HepG2 (cell line): ENCODE data around the gene FITM2. TPM values are rescaled to one million over a fixed set of nuclear protein-coding genes. Genes with fewer than 3 reads are reported as not detected.
A peak's percentile ranks its signal among the peaks of the same experiment; 100 is the strongest.

ENCODE experiments used
- CENPX ChIP-seq: sonication (generic); formaldehyde crosslinking; IDR thresholded peaks from 2 replicates; pipeline ENCODE4 v1.9.0; 2021; ENCODE audit warnings: mild to moderate bottlenecking, missing genetic modification reagents, moderate library complexity
- HNRNPK ChIP-seq: fragments of 200-400 bp; formaldehyde crosslinking; IDR thresholded peaks from 2 replicates; pipeline ENCODE4 v1.6.1; 2018; ENCODE audit warnings: low read length, low read depth, moderate library complexity, mild to moderate bottlenecking; ENCODE audit not compliant: poor library complexity, severe bottlenecking
- IRX3 ChIP-seq: sonication (generic); formaldehyde crosslinking; IDR thresholded peaks from 2 replicates; pipeline ENCODE4 v1.8.1; 2023; ENCODE audit warnings: mild to moderate bottlenecking, low read depth, missing genetic modification reagents, borderline replicate concordance
- KLF15 ChIP-seq: sonication (generic); formaldehyde crosslinking; IDR thresholded peaks from 2 replicates; pipeline ENCODE4 v1.8.1; 2023; ENCODE audit warnings: borderline replicate concordance, mild to moderate bottlenecking, inconsistent platforms, missing genetic modification reagents, mixed read lengths
- NR2F1 ChIP-seq, 2 experiments: fragments of 450-650 bp in 1 of 2; formaldehyde crosslinking in 1 of 2; IDR thresholded peaks; 2 replicates each; pipeline versions ENCODE4 v1.5.0 to v1.6.1; 2016 to 2020; ENCODE audit warnings: mild to moderate bottlenecking in 1 of 2, missing compliant biosample characterization in 1 of 2, missing genetic modification reagents in 1 of 2, moderate library complexity in 1 of 2
- SRF ChIP-seq: IDR thresholded peaks from 2 replicates; pipeline ENCODE4 v1.6.1; 2011; ENCODE audit warnings: mild to moderate bottlenecking, low read depth, low read length, moderate library complexity
- SRY ChIP-seq: sonication (generic); formaldehyde crosslinking; IDR thresholded peaks from 2 replicates; pipeline ENCODE4 v1.8.0; 2022; ENCODE audit warnings: mild to moderate bottlenecking, missing genetic modification reagents
- THYN1 ChIP-seq: sonication (generic); formaldehyde crosslinking; IDR thresholded peaks from 2 replicates; pipeline ENCODE4 v1.8.1; 2023; ENCODE audit warnings: low read depth, mild to moderate bottlenecking, moderate library complexity, missing genetic modification reagents, borderline replicate concordance
- ZNF570 ChIP-seq: sonication (generic); formaldehyde crosslinking; IDR thresholded peaks from 2 replicates; pipeline ENCODE4 v1.4.0; 2020; ENCODE audit warnings: mild to moderate bottlenecking, missing genetic modification reagents, borderline replicate concordance
- ZNF777 ChIP-seq: sonication (generic); formaldehyde crosslinking; IDR thresholded peaks from 2 replicates; pipeline ENCODE4 v1.4.0; 2020; ENCODE audit warnings: missing genetic modification reagents
- ZNF780A ChIP-seq: sonication (generic); formaldehyde crosslinking; IDR thresholded peaks from 2 replicates; pipeline ENCODE4 v1.8.0; 2022; ENCODE audit warnings: mild to moderate bottlenecking, missing genetic modification reagents, moderate library complexity
- polyA plus RNA-seq, 8 experiments: library from polyadenylated mRNA; depleted of rRNA in 3 of 8; stranded (reverse) in 7 of 8; unstranded in 1 of 8; fragments of >200 nt; fragmentation: Illumina TruSeq in 4 of 8; extraction: Trizol in 4 of 8; gene quantifications; 2 replicates each; pipeline versions ENCODE4 v1.2.1 to v1.2.3, GENCODE V29; 2011 to 2016; ENCODE audit warnings: low read depth in 4 of 8, missing spikeins in 1 of 8, mixed read lengths in 1 of 8; ENCODE audit not compliant: insufficient read depth in 1 of 8
- total RNA-seq, 5 experiments: library from RNA; depleted of rRNA; stranded (reverse); fragments of >200 nt; fragmentation: Illumina TruSeq; extraction: Trizol; gene quantifications; 2 replicates each; pipeline ENCODE4 v1.2.3, GENCODE V29; 2016; ENCODE audit warnings: low read depth in 1 of 5
- TF ChIP-seq, protein P1 (sequence below): sonication (generic); formaldehyde crosslinking; IDR thresholded peaks from 2 replicates; pipeline ENCODE4 v1.4.0; 2020; ENCODE audit warnings: missing genetic modification reagents
- TF ChIP-seq, protein P2 (sequence below): sonication (generic); formaldehyde crosslinking; IDR thresholded peaks from 2 replicates; pipeline ENCODE4 v1.4.0; 2020; ENCODE audit warnings: low read depth, mild to moderate bottlenecking, missing genetic modification reagents
- TF ChIP-seq, protein P3 (sequence below): sonication (generic); formaldehyde crosslinking; IDR thresholded peaks from 2 replicates; pipeline ENCODE4 v1.4.0; 2020; ENCODE audit warnings: mild to moderate bottlenecking, missing genetic modification reagents
- TF ChIP-seq, protein P4 (sequence below): IDR thresholded peaks from 2 replicates; pipeline ENCODE4 v1.6.1; 2012; ENCODE audit warnings: low read length, improper control_type of control experiment

FITM2 gene
- total and polyA plus RNA-seq, 2 of the 13 experiments (the other 11 are each of a cell fraction or from before 2014, with no cell fraction given): 9.6 to 24.5 TPM

DNA sequence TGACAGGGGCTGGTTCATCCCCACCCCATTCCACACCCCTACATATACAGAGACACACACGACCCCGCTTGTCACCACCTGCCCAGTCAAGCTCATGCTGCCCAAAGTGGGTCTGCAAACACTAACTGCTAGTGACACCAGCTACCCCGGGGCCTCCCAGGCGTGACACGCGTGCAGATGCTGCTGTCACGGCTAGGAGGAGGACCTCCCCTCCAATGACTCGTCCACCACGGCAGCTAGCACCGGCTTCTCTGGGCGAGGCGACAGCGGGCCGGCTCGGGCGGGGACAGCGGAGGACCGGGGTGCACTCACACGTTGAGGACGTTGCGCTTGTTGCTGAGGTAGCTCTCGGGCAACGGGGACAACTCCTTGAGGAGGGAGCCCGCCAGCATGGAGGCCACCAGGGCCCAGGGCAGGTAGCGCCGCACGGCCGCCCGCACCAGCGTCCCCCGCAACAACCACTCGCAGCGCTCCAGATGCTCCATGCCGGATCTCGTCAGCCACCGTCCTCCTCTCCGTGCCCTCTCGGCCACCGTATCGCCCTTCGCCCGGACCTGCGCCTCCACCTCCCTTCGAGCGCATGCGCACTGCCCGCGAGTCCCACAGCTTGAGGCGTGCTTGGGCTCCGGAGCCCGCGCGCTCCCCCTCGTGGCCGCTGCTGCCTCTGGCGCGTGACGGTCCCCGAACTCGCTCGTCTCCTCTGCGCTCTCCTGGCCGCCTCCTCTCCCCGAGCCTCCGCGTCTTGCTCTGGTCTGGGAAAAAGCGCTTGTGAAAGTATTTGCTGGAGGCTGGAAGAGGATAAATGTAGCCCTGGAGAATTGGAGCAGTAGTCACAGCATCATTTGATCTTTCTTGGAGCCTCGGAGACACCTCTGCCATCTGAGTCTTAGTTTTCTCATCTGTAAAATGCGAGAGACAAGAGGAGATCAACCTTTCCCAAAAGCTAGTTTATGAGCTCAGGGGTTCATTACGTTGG is at the start of gene FITM2 (continued):
- TF ChIP-seq ZNF777 (CRISPR knock-in tag) (peak; percentile 62; the same call in 1 of the 2 replicates), NR2F1 (CRISPR knock-in tag; IDR thresholded peaks at IDR 0.05) (no peak), ZNF780A (peak; percentile 43; the same call in 1 of the 2 replicates), CENPX (CRISPR knock-in tag) (no peak), THYN1 (CRISPR knock-in tag) (no peak), IRX3 (CRISPR knock-in tag) (no peak), SRF (no peak), KLF15 (no peak; the same call in 1 of the 2 replicates), ZNF570 (CRISPR knock-in tag) (no peak), SRY (CRISPR knock-in tag) (peak; percentile 51; the same call in 1 of the 2 replicates), HNRNPK (peak; percentile 75)
- TF ChIP-seq, protein P1, sequence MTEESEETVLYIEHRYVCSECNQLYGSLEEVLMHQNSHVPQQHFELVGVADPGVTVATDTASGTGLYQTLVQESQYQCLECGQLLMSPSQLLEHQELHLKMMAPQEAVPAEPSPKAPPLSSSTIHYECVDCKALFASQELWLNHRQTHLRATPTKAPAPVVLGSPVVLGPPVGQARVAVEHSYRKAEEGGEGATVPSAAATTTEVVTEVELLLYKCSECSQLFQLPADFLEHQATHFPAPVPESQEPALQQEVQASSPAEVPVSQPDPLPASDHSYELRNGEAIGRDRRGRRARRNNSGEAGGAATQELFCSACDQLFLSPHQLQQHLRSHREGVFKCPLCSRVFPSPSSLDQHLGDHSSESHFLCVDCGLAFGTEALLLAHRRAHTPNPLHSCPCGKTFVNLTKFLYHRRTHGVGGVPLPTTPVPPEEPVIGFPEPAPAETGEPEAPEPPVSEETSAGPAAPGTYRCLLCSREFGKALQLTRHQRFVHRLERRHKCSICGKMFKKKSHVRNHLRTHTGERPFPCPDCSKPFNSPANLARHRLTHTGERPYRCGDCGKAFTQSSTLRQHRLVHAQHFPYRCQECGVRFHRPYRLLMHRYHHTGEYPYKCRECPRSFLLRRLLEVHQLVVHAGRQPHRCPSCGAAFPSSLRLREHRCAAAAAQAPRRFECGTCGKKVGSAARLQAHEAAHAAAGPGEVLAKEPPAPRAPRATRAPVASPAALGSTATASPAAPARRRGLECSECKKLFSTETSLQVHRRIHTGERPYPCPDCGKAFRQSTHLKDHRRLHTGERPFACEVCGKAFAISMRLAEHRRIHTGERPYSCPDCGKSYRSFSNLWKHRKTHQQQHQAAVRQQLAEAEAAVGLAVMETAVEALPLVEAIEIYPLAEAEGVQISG: peak; percentile 93
- TF ChIP-seq, protein P2, sequence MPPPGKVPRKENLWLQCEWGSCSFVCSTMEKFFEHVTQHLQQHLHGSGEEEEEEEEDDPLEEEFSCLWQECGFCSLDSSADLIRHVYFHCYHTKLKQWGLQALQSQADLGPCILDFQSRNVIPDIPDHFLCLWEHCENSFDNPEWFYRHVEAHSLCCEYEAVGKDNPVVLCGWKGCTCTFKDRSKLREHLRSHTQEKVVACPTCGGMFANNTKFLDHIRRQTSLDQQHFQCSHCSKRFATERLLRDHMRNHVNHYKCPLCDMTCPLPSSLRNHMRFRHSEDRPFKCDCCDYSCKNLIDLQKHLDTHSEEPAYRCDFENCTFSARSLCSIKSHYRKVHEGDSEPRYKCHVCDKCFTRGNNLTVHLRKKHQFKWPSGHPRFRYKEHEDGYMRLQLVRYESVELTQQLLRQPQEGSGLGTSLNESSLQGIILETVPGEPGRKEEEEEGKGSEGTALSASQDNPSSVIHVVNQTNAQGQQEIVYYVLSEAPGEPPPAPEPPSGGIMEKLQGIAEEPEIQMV (CRISPR knock-in tag): peak; percentile 97
- TF ChIP-seq, protein P3, sequence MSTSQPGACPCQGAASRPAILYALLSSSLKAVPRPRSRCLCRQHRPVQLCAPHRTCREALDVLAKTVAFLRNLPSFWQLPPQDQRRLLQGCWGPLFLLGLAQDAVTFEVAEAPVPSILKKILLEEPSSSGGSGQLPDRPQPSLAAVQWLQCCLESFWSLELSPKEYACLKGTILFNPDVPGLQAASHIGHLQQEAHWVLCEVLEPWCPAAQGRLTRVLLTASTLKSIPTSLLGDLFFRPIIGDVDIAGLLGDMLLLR (CRISPR knock-in tag): peak; percentile 97
- TF ChIP-seq, protein P4, sequence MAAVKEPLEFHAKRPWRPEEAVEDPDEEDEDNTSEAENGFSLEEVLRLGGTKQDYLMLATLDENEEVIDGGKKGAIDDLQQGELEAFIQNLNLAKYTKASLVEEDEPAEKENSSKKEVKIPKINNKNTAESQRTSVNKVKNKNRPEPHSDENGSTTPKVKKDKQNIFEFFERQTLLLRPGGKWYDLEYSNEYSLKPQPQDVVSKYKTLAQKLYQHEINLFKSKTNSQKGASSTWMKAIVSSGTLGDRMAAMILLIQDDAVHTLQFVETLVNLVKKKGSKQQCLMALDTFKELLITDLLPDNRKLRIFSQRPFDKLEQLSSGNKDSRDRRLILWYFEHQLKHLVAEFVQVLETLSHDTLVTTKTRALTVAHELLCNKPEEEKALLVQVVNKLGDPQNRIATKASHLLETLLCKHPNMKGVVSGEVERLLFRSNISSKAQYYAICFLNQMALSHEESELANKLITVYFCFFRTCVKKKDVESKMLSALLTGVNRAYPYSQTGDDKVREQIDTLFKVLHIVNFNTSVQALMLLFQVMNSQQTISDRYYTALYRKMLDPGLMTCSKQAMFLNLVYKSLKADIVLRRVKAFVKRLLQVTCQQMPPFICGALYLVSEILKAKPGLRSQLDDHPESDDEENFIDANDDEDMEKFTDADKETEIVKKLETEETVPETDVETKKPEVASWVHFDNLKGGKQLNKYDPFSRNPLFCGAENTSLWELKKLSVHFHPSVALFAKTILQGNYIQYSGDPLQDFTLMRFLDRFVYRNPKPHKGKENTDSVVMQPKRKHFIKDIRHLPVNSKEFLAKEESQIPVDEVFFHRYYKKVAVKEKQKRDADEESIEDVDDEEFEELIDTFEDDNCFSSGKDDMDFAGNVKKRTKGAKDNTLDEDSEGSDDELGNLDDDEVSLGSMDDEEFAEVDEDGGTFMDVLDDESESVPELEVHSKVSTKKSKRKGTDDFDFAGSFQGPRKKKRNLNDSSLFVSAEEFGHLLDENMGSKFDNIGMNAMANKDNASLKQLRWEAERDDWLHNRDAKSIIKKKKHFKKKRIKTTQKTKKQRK: no peak
